ENCODE results near the gene RAB3C.

RAB3C gene

GRCh38 chr5:58776559-58776958 is 193.7 kb downstream of the RAB3C start:
- no peaks in the 10 kb centered on the region for H3K9me3 ChIP-seq (ENCODE audit: severe bottlenecking)
- no peak overlapping the region for H3K4me3 ChIP-seq (ENCODE audit: severe bottlenecking)
- no peak for TF ChIP-seq CTCF (IDR thresholded peaks at IDR 0.05; ENCODE audit: poor library complexity, severe bottlenecking)
- no peaks in the 10 kb centered on the region for H3K4me1 ChIP-seq (ENCODE audit: insufficient read depth, poor library complexity, severe bottlenecking)
- H3K27ac ChIP-seq (ENCODE audit: poor library complexity, severe bottlenecking) = no peak overlapping the region
- no peaks in the 10 kb centered on the region for H3K36me3 ChIP-seq (ENCODE audit: low read depth)
- H3K27me3 ChIP-seq (ENCODE audit: insufficient read depth, poor library complexity, severe bottlenecking) = peaks cover 14% of the 10 kb centered on the region
- DNase-seq (ENCODE audit: low spot score) = no peak
- ATAC-seq (ENCODE audit: low read depth) = no peak

GRCh38 chr5:58778888-58779287 is 196.0 kb downstream of the RAB3C start:
- no peaks in the 10 kb centered on the region for H3K4me1 ChIP-seq (ENCODE audit: insufficient read depth, poor library complexity, severe bottlenecking)

GRCh38 chr5:58786035-58786434 is 203.2 kb downstream of the RAB3C start:
- no peak for DNase-seq (ENCODE audit: low spot score)
- ATAC-seq (ENCODE audit: low read depth) = no peak
- Histone ChIP-seq H3K4me1 (ENCODE audit: insufficient read depth, poor library complexity, severe bottlenecking) (no peaks in the 10 kb centered on the region), H3K27me3 (ENCODE audit: insufficient read depth, poor library complexity, severe bottlenecking) (peaks cover 23% of the 10 kb centered on the region), H3K36me3 (ENCODE audit: low read depth) (no peaks in the 10 kb centered on the region), H3K9me3 (ENCODE audit: severe bottlenecking) (no peaks in the 10 kb centered on the region), H3K27ac (ENCODE audit: poor library complexity, severe bottlenecking) (no peak overlapping the region), H3K4me3 (ENCODE audit: severe bottlenecking) (no peak overlapping the region)
- no peak for TF ChIP-seq CTCF (IDR thresholded peaks at IDR 0.05; ENCODE audit: poor library complexity, severe bottlenecking)

More at GRCh38 chr5:58778888-58779287, 196.0 kb downstream of the RAB3C start:
- Histone ChIP-seq H3K4me3 (ENCODE audit: severe bottlenecking) (no peak overlapping the region), H3K9me3 (ENCODE audit: severe bottlenecking) (no peaks in the 10 kb centered on the region), H3K27ac (ENCODE audit: poor library complexity, severe bottlenecking) (no peak overlapping the region), H3K27me3 (ENCODE audit: insufficient read depth, poor library complexity, severe bottlenecking) (peaks cover 19% of the 10 kb centered on the region), H3K36me3 (ENCODE audit: low read depth) (no peaks in the 10 kb centered on the region)
- ATAC-seq (ENCODE audit: low read depth) (no peak), DNase-seq (ENCODE audit: low spot score) (no peak)
- no peak for TF ChIP-seq CTCF (IDR thresholded peaks at IDR 0.05; ENCODE audit: poor library complexity, severe bottlenecking)

- H3K9me3 ChIP-seq (ENCODE audit: severe bottlenecking) = no peaks in the 10 kb centered on the region
- no peak for TF ChIP-seq CTCF (IDR thresholded peaks at IDR 0.05; ENCODE audit: poor library complexity, severe bottlenecking)
- no peak for ATAC-seq (ENCODE audit: low read depth)
- no peaks in the 10 kb centered on the region for H3K36me3 ChIP-seq (ENCODE audit: low read depth)
- no peak overlapping the region for H3K4me3 ChIP-seq (ENCODE audit: severe bottlenecking)
- H3K4me1 ChIP-seq (ENCODE audit: insufficient read depth, poor library complexity, severe bottlenecking) = no peaks in the 10 kb centered on the region
- peaks cover 23% of the 10 kb centered on the region for H3K27me3 ChIP-seq (ENCODE audit: insufficient read depth, poor library complexity, severe bottlenecking)
- no peak for DNase-seq (ENCODE audit: low spot score)
- no peak overlapping the region for H3K27ac ChIP-seq (ENCODE audit: poor library complexity, severe bottlenecking)
Observed at GRCh38 chr5:58786711-58787303, 203.9 kb downstream of the RAB3C start.

GRCh38 chr5:58787987-58788386 is 205.1 kb downstream of the RAB3C start:
- Histone ChIP-seq H3K4me3 (ENCODE audit: severe bottlenecking) (no peak overlapping the region), H3K4me1 (ENCODE audit: insufficient read depth, poor library complexity, severe bottlenecking) (no peaks in the 10 kb centered on the region), H3K27me3 (ENCODE audit: insufficient read depth, poor library complexity, severe bottlenecking) (peaks cover 16% of the 10 kb centered on the region), H3K9me3 (ENCODE audit: severe bottlenecking) (no peaks in the 10 kb centered on the region), H3K27ac (ENCODE audit: poor library complexity, severe bottlenecking) (no peak overlapping the region), H3K36me3 (ENCODE audit: low read depth) (no peaks in the 10 kb centered on the region)
- DNase-seq (ENCODE audit: low spot score) = no peak
- TF ChIP-seq CTCF (IDR thresholded peaks at IDR 0.05; ENCODE audit: poor library complexity, severe bottlenecking) = no peak
- ATAC-seq (ENCODE audit: low read depth) = no peak
